Ascending aorta (tissue), 2 donors: ENCODE results near the gene PTGES2. TPM values are rescaled to one million over a fixed set of nuclear protein-coding genes. Genes with fewer than 3 reads are reported as not detected.
A peak's percentile ranks its signal among the peaks of the same experiment; 100 is the strongest.

Experiments
- DNase-seq, 2 donors: peaks; one replicate each; pipeline ENCODE4 v3.0.0-alpha.2; 2019; ENCODE audit warnings: low spot score in 2 of 2
- H3K27ac ChIP-seq, 2 donors: fragments of 200-600 bp; sonication (generic); one replicate each; pipeline ENCODE4 v1.5.1; 2016 to 2017; ENCODE audit warnings: mild to moderate bottlenecking in 1 of 2
- H3K27me3 ChIP-seq: fragments of 200-600 bp; sonication (generic); one replicate; pipeline ENCODE4 v1.5.1; 2017
- H3K36me3 ChIP-seq, 2 donors: fragments of 200-600 bp; sonication (generic); one replicate each; pipeline ENCODE4 v1.5.1; 2016
- H3K4me1 ChIP-seq, 2 donors: fragments of 200-600 bp; sonication (generic); one replicate each; pipeline ENCODE4 v1.5.1; 2016 to 2017; ENCODE audit warnings: mild to moderate bottlenecking in 1 of 2
- H3K4me3 ChIP-seq, 2 donors: fragments of 200-600 bp; sonication (generic); one replicate each; pipeline ENCODE4 v1.5.1; 2016 to 2017; ENCODE audit warnings: mild to moderate bottlenecking in 1 of 2
- H3K9me3 ChIP-seq, 2 donors: fragments of 200-600 bp; sonication (generic); one replicate each; pipeline ENCODE4 v1.5.1; 2016
- intact Hi-C: fragments of 100-400 bp; cut with DNase I; formaldehyde crosslinking; loops from one replicate; pipeline ENCODE4 v1.15.1; 2023
- total RNA-seq: library from RNA; depleted of rRNA; stranded (reverse); fragments of >200 nt; gene quantifications from one replicate; pipeline ENCODE4 v1.1.0, GENCODE V29; 2016
- TF ChIP-seq, protein P1 (sequence below), 3 experiments: fragments of 200-600 bp in 2 of 3; fragments of 450-650 bp in 1 of 3; sonication (generic) in 2 of 3; IDR thresholded peaks; one replicate each; pipeline ENCODE4 v1.5.1; 2016 to 2019; ENCODE audit warnings: antibody characterized with exemption in 3 of 3, mild to moderate bottlenecking in 1 of 3, moderate library complexity in 1 of 3

Gene PTGES2
- total RNA-seq, 1 donor from 2014 or later, result 97.2 TPM

DNA sequence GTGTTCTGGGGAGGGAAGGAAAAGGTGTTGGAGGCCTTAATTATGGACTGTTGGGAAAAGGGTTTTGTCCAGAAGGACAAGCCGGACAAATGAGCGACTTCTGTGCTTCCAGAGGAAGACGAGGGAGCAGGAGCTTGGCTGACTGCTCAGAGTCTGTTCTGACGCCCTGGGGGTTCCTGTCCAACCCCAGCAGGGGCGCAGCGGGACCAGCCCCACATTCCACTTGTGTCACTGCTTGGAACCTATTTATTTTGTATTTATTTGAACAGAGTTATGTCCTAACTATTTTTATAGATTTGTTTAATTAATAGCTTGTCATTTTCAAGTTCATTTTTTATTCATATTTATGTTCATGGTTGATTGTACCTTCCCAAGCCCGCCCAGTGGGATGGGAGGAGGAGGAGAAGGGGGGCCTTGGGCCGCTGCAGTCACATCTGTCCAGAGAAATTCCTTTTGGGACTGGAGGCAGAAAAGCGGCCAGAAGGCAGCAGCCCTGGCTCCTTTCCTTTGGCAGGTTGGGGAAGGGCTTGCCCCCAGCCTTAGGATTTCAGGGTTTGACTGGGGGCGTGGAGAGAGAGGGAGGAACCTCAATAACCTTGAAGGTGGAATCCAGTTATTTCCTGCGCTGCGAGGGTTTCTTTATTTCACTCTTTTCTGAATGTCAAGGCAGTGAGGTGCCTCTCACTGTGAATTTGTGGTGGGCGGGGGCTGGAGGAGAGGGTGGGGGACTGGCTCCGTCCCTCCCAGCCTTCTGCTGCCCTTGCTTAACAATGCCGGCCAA is 19.1 kb downstream of the PTGES2 start:
- DNase-seq, result no peak
- TF ChIP-seq, protein P1, sequence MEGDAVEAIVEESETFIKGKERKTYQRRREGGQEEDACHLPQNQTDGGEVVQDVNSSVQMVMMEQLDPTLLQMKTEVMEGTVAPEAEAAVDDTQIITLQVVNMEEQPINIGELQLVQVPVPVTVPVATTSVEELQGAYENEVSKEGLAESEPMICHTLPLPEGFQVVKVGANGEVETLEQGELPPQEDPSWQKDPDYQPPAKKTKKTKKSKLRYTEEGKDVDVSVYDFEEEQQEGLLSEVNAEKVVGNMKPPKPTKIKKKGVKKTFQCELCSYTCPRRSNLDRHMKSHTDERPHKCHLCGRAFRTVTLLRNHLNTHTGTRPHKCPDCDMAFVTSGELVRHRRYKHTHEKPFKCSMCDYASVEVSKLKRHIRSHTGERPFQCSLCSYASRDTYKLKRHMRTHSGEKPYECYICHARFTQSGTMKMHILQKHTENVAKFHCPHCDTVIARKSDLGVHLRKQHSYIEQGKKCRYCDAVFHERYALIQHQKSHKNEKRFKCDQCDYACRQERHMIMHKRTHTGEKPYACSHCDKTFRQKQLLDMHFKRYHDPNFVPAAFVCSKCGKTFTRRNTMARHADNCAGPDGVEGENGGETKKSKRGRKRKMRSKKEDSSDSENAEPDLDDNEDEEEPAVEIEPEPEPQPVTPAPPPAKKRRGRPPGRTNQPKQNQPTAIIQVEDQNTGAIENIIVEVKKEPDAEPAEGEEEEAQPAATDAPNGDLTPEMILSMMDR (IDR thresholded peaks at IDR 0.05), result no peak
- Histone ChIP-seq H3K4me3 (no peak overlapping the region), H3K4me1 (no peaks in the 10 kb centered on the region), H3K9me3 (no peaks in the 10 kb centered on the region), H3K27me3 (no peaks in the 10 kb centered on the region), H3K36me3 (peaks cover 45 to 62% of the 10 kb centered on the region in 2 donors), H3K27ac (no peak overlapping the region)
- intact Hi-C loops, result no loop called here

DNA sequence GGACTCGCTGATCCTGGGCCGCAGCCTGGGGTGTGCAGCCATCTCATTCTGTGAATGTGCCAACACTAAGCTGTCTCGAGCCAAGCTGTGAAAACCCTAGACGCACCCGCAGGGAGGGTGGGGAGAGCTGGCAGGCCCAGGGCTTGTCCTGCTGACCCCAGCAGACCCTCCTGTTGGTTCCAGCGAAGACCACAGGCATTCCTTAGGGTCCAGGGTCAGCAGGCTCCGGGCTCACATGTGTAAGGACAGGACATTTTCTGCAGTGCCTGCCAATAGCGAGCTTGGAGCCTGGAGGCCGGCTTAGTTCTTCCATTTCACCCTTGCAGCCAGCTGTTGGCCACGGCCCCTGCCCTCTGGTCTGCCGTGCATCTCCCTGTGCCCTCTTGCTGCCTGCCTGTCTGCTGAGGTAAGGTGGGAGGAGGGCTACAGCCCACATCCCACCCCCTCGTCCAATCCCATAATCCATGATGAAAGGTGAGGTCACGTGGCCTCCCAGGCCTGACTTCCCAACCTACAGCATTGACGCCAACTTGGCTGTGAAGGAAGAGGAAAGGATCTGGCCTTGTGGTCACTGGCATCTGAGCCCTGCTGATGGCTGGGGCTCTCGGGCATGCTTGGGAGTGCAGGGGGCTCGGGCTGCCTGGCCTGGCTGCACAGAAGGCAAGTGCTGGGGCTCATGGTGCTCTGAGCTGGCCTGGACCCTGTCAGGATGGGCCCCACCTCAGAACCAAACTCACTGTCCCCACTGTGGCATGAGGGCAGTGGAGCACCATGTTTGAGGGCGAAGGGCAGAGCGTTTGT is 19.9 kb downstream of the PTGES2 start:
- Histone ChIP-seq H3K9me3 (no peaks in the 10 kb centered on the region), H3K4me3 (no peak overlapping the region), H3K27me3 (no peaks in the 10 kb centered on the region), H3K27ac (peak overlapping the region in 1 of 2 donors; percentile 2), H3K4me1 (no peaks in the 10 kb centered on the region), H3K36me3 (peaks cover 52 to 70% of the 10 kb centered on the region in 2 donors)
- no peak for DNase-seq
- intact Hi-C loops, result no loop called here
- TF ChIP-seq, protein P1 (IDR thresholded peaks at IDR 0.05), result no peak

DNA sequence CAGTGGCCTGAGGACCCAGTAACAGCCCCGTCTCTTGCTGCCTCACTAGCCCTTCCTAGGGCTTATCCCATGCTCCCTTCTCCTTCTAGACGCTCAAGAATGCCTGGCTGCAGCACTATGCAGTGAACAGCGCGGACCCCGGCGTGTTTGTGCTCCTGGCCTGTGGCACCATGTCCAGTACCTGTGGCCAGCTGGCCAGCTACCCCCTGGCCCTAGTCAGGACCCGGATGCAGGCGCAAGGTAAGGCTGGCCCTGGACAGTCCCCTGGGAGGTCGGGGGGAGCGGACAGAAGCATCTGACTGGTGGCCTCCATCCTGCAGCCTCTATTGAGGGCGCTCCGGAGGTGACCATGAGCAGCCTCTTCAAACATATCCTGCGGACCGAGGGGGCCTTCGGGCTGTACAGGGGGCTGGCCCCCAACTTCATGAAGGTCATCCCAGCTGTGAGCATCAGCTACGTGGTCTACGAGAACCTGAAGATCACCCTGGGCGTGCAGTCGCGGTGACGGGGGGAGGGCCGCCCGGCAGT is 20.5 kb downstream of the PTGES2 start:
- no peaks in the 10 kb centered on the region for H3K9me3 ChIP-seq
- H3K36me3 ChIP-seq, result peaks cover 59 to 77% of the 10 kb centered on the region in 2 donors
- TF ChIP-seq, protein P1 (IDR thresholded peaks at IDR 0.05), result no peak
- DNase-seq, result no peak
- H3K4me3 ChIP-seq, result no peak overlapping the region
- H3K4me1 ChIP-seq, result no peaks in the 10 kb centered on the region
- H3K27ac ChIP-seq, result no peak overlapping the region
- intact Hi-C loops, result no loop called here
- no peaks in the 10 kb centered on the region for H3K27me3 ChIP-seq

DNA sequence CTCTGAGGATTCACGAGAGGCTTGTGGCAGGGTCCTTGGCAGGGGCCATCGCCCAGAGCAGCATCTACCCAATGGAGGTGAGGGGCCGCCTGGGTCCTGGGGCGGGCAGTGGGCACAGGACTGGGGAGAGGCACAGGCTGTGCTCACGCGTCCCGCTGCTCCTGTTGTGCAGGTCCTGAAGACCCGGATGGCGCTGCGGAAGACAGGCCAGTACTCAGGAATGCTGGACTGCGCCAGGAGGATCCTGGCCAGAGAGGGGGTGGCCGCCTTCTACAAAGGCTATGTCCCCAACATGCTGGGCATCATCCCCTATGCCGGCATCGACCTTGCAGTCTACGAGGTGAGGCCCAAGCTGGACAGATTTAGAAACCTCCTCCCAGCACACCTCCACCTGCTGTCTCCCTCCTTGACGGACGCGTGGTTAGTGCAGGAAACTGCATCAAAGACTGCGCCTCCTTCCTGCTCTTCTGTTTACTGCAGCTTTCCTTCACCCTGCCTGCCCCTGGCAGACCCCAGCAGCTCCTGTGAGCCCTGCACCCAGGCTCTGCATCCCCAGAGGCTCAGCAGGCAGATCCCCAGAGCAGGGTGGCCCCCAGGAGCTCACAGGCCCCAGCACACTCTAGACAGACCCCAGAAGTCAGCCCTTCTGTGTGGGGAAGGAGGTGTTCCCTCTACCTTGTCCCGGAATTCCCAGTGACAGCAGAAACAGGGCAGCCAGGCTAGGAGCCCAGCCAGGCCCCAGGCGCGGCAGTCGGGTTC is 21.2 kb downstream of the PTGES2 start:
- Histone ChIP-seq H3K36me3 (peaks cover 65 to 83% of the 10 kb centered on the region in 2 donors), H3K27me3 (no peaks in the 10 kb centered on the region), H3K27ac (no peak overlapping the region), H3K9me3 (no peaks in the 10 kb centered on the region), H3K4me3 (no peak overlapping the region), H3K4me1 (peaks cover 0 to 2% of the 10 kb centered on the region in 2 donors)
- DNase-seq, result no peak
- TF ChIP-seq, protein P1 (IDR thresholded peaks at IDR 0.05), result no peak
- intact Hi-C loops, result no loop called here

DNA sequence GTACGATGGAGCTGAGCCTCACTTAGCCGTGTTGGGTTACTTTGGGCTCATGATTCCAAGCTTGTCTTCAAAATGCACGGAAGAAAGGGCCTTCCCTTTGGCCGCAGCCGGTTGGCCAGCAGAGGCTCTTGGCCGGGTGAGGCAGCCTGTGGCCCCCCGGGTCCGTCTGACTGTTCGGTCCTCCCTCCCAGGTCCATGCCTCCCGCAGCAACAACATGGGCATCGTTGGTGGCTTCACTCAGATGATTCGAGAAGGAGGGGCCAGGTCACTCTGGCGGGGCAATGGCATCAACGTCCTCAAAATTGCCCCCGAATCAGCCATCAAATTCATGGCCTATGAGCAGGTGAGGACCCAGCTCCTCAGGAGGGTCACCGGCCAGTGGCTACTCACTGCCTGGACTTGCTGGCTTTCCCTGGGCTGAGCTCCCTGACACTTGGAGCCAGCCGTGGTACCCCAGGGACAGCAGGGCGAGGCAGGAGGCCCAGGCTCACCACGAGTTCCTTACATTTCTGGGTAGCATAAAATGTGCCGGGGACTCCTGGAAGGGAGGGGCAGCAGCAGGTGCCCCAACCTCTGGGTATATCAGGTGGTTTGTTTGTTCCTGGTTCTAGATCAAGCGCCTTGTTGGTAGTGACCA is 21.9 kb downstream of the PTGES2 start:
- Histone ChIP-seq H3K4me1 (peaks cover 2 to 9% of the 10 kb centered on the region in 2 donors), H3K4me3 (no peak overlapping the region), H3K36me3 (peaks cover 67 to 89% of the 10 kb centered on the region in 2 donors), H3K27ac (no peak overlapping the region), H3K9me3 (no peaks in the 10 kb centered on the region), H3K27me3 (no peaks in the 10 kb centered on the region)
- TF ChIP-seq, protein P1 (IDR thresholded peaks at IDR 0.05), result no peak
- no peak for DNase-seq
- intact Hi-C loops, result no loop called here
